NCI-H187 (cell line): ENCODE data around the gene SLC24A3.

Experiments
- DNase-seq, 2 experiments: peaks; one replicate each; lab custom pipeline; 2025; lab: John Stamatoyannopoulos, UW

SLC24A3 gene

GRCh38 chr20:19271879-19272651 is 59.6 kb downstream of the SLC24A3 start:
- DNase-seq: no peak

DNA sequence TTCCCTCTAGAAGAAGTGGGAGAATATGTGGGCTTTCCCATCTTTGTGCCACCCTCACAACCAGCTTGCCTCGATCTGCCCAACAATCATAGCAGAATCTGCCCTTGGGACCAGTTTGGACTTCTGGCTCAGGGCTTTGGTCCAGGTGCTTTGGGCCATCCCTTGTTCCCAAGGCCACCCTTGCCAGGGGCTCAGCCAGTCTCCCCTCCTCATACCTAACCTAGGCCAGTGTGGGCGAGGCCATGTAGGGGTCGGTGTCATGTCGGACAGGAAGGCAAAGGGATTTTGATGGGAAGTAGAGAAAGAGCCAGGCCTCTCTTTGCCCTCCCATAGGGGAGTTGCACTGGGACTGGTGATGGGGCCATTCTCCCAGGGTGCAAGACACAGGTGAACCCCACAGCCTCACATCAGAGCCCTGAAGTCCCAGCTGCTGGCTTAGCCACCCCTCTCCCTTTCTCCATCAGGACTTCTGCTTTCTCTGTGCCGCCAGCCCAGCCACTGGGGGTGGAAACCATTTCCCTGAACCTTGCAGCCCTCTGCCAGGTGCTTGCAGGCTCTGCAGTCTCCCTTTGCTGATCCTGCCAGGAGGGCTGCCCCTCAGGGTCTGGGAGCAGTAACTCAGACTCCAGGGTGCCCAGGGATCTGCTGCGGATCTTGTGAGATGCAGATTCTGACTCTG is 60.7 kb downstream of the SLC24A3 start:
- DNase-seq: no peak

GRCh38 chr20:19274001-19274400 is 61.6 kb downstream of the SLC24A3 start:
- no peak for DNase-seq

- DNase-seq: no peak
Measured at GRCh38 chr20:19274412-19275015, 62.1 kb downstream of the SLC24A3 start.

DNA sequence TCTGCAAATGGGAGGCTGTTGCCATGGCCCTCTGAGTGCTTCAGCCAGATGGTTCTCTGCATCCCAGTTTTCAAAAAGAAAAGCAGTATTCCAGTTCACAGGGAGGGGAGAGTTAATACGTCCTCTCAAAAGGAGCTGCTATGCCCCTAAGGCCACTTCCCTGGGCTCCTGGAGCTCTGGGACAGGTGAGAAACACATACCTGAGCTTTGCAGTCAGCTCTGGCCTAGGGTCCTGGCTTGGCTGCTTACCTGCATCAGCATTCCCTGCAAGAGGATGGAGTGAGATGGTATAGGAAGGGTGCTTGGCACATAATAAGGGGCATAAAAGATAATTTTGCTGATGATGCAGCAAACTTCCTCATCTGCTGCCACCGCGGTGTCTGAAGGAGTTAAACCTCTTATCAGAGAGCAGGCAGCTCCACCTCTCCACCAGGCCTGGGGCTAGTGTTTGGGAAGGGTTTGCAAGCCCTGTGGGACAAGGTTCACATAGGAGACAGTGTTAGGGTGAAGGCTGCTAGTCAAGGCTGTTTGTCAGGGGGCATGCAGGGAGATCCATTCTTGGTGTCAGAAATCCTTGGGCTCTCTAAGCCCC is 62.7 kb downstream of the SLC24A3 start:
- no peak for DNase-seq

DNA sequence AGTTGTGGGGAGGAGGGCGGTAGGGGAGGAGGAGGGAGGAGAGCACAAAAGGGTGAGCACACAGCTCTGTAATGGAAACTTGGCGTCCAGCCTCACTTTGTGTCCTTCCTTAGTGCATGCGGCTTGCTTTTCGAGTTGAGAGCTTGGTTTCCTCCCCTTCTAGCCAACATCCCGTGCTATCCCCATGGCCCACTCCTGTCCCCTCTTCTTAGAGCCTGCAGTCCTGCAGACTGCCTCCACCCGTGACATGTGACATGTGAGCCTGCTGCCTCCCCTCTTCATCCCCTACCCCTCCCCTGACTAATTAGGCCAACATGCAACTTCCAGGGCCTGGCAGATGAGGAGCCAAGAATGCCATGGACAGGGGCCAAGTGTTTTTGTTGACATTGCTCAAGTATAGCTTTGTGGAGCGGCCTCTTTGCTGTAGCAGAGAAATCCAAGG is 63.2 kb downstream of the SLC24A3 start:
- no peak for DNase-seq

DNA sequence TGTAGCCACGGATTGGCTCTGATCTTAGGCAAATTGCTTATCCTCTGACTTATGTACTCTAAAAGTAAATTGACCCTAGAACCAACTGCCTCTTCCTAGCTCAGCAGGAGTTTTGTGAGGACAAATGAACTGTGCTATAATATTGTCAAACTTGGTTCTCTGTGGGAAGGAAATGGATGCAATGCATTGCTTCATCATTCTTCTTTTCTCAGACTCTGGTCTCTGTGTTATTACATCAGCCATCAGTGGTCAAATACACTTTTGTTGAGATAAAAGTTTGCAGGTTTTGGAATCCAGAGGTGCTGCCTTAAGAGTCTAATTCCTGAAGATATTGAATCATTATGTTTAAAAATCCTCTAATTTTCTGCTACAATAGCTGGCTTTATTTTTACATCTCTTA is 64.9 kb downstream of the SLC24A3 start:
- DNase-seq: no peak

GRCh38 chr20:19283490-19284025 is 71.1 kb downstream of the SLC24A3 start:
- no peak for DNase-seq

GRCh38 chr20:19284400-19285178 is 72.1 kb downstream of the SLC24A3 start:
- DNase-seq: no peak

DNA sequence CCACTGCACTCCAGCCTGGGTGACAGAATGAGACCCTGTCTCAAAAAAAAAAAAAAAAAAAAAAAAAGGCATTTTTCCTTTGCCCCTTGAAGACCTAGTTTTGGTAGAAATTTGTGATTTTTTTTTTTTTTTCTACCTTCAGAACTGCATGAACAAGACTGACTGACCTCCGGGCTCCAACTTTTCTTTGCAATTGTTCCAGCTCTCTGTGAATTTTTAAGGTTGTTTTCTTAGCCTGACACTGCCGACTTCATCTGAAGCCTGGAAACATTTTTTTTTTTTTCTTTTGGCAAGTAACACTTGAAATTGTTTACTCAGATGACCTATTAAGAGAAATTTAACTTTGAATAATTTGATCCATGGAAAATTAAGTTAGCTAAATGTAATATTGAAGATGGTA is 73.0 kb downstream of the SLC24A3 start:
- DNase-seq: no peak

- DNase-seq: no peak
Measured at GRCh38 chr20:19288061-19288460, 75.6 kb downstream of the SLC24A3 start.

DNA sequence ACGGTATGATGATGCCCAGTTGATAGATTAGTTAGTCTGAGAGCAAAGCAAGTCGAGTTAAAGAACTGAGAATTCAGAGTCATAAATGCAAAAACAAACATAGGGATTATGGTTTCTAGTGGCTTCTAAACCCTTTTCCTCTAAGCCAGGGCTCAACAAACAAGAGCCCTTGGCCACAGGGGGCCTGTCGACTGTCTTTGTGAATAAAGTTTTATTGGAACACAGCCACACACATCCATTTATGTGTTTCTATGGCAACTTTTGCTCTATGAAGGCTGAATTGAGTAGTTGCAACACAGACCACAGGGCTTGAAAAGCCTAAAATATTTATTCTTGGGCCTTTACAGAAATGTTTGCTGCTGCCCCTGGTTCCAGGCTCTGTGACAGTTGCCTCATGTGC is 76.2 kb downstream of the SLC24A3 start:
- no peak for DNase-seq

GRCh38 chr20:19289451-19289850 is 77.0 kb downstream of the SLC24A3 start:
- DNase-seq: no peak

DNA sequence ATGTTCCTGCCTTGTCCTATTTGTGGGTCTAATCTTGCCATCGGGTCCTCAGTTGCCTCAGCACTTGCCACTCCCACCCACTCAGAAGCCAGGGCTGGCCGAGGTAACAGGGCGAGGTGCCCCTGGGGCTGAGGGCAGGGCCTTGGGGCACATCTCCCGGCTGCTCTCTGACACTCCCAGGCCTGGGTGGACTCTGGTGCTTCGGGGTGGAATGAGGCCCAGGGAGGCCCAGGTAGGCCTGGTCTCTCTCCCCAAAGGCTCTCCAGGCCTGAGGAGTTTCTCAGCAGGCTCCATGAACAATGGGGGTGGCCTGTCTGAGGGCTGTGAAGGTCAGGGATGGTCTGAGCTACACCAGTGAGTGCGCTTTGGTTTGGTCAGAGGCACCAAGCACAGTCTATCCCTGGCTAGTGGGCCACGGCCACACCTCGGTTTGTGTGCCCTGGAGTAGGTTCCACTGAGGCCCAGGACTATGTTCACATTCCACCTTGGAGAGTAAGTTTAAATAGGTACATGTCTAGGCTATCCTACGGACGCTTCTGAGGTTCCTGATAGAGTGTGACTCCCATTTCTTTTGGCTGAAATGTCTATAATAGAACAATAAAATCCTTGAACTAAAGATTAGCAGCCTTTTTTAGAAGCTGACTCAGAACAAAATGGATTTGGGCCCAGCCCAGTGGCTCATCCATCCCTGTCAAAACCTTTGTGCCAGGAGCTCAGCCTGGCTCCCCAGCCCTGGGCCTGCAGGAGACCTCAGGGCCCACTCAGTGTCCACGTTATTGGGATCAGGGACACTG is 78.8 kb downstream of the SLC24A3 start:
- no peak for DNase-seq

GRCh38 chr20:19291818-19292132 is 79.3 kb downstream of the SLC24A3 start:
- DNase-seq: no peak

DNA sequence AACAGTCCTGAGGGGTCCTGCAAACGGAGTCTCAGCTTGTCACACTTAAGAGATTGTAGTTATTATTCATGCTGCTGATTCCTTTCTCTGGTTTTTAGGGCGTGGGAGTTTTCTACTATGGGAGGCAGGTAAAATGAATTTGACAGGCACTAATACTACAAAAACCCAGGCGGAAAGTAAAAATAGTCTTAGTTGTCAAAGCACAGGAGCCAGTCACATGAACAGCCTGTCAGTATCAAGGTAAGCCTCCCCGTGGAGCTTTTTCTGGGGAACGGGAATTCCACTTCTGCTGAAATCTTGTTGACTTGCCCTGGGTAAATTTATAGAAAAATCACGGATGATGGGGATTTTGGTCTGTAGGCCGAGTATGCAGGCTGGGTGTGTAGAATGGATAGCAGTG is 79.8 kb downstream of the SLC24A3 start:
- DNase-seq: no peak

- DNase-seq: no peak
Measured at GRCh38 chr20:19295076-19295475, 82.6 kb downstream of the SLC24A3 start.

GRCh38 chr20:19298652-19299051 is 86.2 kb downstream of the SLC24A3 start:
- DNase-seq: no peak

GRCh38 chr20:19300395-19300794 is 88.0 kb downstream of the SLC24A3 start:
- DNase-seq: no peak

DNA sequence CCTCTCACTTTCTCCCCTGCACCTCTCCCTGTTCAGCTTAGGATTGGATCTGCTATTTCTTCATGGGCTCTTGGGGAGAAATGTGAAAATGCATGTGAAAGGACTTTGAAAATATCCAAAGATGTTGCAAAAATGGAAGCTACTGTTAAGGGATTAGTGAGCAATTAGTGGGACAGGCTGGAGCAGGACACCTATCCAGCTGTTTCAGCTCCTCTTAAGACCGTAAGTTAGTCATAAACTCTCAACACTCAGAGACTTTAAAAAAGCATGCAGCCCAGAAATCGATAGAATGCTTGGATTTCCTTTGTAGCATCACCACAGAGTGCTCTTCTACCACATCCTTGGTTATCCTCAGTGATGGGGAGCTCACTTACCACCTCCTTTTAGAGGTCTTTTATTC is 88.7 kb downstream of the SLC24A3 start:
- no peak for DNase-seq

DNA sequence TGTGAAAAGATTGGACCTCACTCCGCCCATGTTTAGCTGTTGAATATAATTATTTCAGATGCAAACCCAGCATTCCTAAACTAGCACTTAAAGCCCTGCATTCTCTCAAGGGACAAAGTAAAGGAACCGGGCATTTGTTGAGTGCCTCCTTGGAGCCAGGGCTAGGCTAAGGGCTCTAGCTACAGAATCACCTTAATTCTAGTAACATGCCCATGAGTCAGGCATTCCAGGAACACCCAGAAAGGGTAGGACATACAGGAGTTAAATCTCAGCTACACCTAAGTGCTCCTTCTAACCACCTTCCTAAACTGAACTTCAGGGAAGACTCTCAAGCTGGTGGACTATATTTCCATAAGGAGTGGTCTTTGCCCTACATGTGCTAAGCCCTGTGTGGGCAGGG is 89.4 kb downstream of the SLC24A3 start:
- DNase-seq: no peak
